Aorta (tissue), 5 donors: ENCODE measurements around the gene MYT1. TPM values are rescaled to one million over a fixed set of nuclear protein-coding genes. Genes with fewer than 3 reads are reported as not detected.

Experiments used
- ATAC-seq: fragments of 200-7000 bp; cut with Tn5 transposase; one replicate; pipeline ENCODE4 v1.9.1; 2022; ENCODE audit warnings: moderate library complexity; ENCODE audit not compliant: low FRiP score
- DNase-seq, 2 donors: peaks; one replicate each; pipeline ENCODE4 v3.0.0-alpha.2; 2020
- H3K27ac ChIP-seq, 2 donors: one replicate each; pipeline ENCODE4 v1.5.1; 2013; ENCODE audit warnings: low read length in 2 of 2, mild to moderate bottlenecking in 2 of 2, moderate library complexity in 2 of 2, control low read depth in 1 of 2, inconsistent platforms in 1 of 2, low read depth in 1 of 2
- H3K27me3 ChIP-seq, 2 donors: one replicate each; pipeline ENCODE4 v1.6.1; 2013; ENCODE audit warnings: control low read depth in 1 of 2, low read length in 1 of 2, mild to moderate bottlenecking in 1 of 2, moderate library complexity in 1 of 2; ENCODE audit not compliant: insufficient read depth in 2 of 2, control insufficient read depth in 1 of 2
- H3K36me3 ChIP-seq, 2 donors: one replicate each; pipeline ENCODE4 v1.6.1; 2013; ENCODE audit warnings: control low read depth in 1 of 2, low read length in 1 of 2, mild to moderate bottlenecking in 1 of 2; ENCODE audit not compliant: insufficient read depth in 2 of 2, control insufficient read depth in 1 of 2
- H3K4me1 ChIP-seq, 2 donors: one replicate each; pipeline ENCODE4 v1.6.1; 2013; ENCODE audit warnings: low read length in 2 of 2, control low read depth in 1 of 2, mild to moderate bottlenecking in 1 of 2, moderate library complexity in 1 of 2; ENCODE audit not compliant: insufficient read depth in 2 of 2, control insufficient read depth in 1 of 2
- H3K4me3 ChIP-seq, 2 donors: one replicate each; pipeline ENCODE4 v1.5.1; 2013; ENCODE audit warnings: low read length in 2 of 2, control low read depth in 1 of 2, mild to moderate bottlenecking in 1 of 2
- H3K9me3 ChIP-seq: one replicate; pipeline ENCODE4 v1.6.1; 2013; ENCODE audit warnings: mild to moderate bottlenecking, low read length; ENCODE audit not compliant: control insufficient read depth
- WGBS, 2 donors: extraction: QIAGEN DNeasy Blood & Tissue Kit; methylation state at CpG; one replicate each; pipeline ENCODE4 v1.1.7; 2013; 5-methylcytosine and 5-hydroxymethylcytosine counted together
- intact Hi-C, 2 donors: fragments of 100-400 bp; cut with DNase I; formaldehyde crosslinking; loops; one replicate each; pipeline versions ENCODE4 v1.14.2 to v1.15.0; 2022
- polyA plus RNA-seq, 2 donors: library from polyadenylated mRNA; stranded (reverse); fragments of 200-250 nt; gene quantifications; one replicate each; pipeline ENCODE4 v1.2.3, GENCODE V29; 2013
- total RNA-seq, 2 donors: library from RNA; stranded (reverse); fragmentation: NEBNext Ultra II Directional; extraction: Animal tissue kit (Norgen Biotek cat#: 25700); gene quantifications; one replicate each; pipeline ENCODE4 v1.2.1, GENCODE V29; 2021
- donor health status: healthy with polysubstance abuse.
- donor health status: Bipolar disorder and iron deficiency.
- donor health status: DM: no; HTN: no; CAD: no.
- donor health status: DM: no; HTN: no; CAD: no.
- donor health status: DM: yes; HTN: yes; CAD: no.

MYT1 gene
- total and polyA plus RNA-seq, 4 donors, result not detected

DNA sequence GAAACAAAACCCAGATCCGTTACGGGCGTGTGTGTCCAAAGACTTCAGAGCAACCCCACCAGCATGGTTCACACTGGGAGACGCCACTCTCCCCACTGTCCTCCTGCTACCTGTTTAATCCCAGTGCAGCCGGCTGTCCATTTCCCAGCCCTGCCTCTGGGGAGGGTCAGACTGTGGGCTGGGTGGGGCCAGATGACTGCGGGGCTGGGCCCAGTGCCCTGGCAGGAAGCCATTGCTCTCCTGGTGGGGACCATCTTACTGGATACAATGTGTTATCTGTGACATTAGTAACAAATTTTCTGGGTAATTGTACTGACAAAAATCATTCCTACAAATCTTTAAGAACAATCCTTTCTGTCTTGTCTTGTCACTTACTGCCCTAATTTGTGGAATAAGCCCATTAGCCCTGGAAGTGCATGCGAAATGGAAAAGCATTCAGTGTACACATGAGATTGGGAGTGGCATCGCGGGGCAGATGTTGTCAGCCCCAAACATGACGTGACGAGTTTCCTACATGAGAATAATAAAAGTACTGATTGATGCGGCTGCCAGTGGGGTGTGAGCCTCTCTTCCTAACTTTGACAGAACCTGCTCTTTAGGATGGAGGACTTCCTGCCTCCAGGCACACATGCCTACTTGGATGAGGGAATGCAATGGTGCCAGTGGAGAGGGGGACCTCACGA lies 53.4 kb downstream of the MYT1 start:
- H3K36me3 ChIP-seq, result no peaks in the 10 kb centered on the region
- DNase-seq (no peak), ATAC-seq (no peak)
- intact Hi-C loops, result no loop called here
- 73% methylated on average over 13 of the region's 13 CpGs for WGBS, 2 donors
- H3K4me3 ChIP-seq, result no peak overlapping the region
- H3K4me1 ChIP-seq, result no peaks in the 10 kb centered on the region
- H3K9me3 ChIP-seq, result no peaks in the 10 kb centered on the region
- no peak overlapping the region for H3K27ac ChIP-seq
- no peaks in the 10 kb centered on the region for H3K27me3 ChIP-seq

DNA sequence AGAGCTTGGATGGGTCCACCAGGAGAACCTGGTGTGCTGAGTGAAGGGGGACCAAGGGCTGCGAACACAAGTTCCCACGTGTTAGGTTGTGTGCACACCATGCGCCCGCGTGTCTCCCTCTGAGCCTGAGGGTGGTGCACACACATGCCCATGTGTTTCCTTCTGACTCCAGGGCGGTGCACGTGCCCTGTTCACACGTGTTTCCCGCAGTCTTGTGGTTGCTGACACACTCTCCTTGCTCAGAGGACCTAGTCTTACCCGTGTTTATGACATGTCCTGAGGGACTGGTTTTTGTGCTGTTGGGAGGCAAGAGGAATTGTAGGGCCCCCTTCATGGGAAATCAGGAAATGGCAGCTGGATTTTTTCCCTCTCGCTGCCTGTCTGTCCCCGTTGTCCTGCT lies 55.0 kb downstream of the MYT1 start:
- ATAC-seq (no peak), DNase-seq (no peak)
- Histone ChIP-seq H3K36me3 (no peaks in the 10 kb centered on the region), H3K4me1 (no peaks in the 10 kb centered on the region), H3K27ac (no peak overlapping the region), H3K9me3 (no peaks in the 10 kb centered on the region), H3K4me3 (no peak overlapping the region), H3K27me3 (no peaks in the 10 kb centered on the region)
- intact Hi-C loops, result no loop called here
- 76% methylated on average over 12 of the region's 12 CpGs for WGBS, 2 donors

DNA sequence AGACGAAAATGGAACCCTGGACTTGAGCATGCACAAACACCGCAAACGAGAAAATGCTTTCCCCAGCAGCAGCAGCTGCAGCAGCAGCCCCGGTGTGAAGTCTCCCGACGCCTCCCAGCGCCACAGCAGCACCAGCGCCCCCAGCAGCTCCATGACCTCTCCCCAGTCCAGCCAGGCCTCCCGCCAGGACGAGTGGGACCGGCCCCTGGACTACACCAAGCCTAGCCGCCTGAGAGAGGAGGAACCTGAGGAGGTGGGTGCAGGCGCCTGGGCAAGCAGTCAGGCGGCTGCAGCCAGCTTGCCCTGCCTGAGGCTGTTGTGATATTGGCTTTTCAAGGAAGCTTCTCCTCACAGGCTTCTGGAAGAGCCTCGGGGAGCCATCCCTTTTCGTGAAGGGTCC lies 55.5 kb downstream of the MYT1 start:
- ATAC-seq, result no peak
- Histone ChIP-seq H3K9me3 (no peaks in the 10 kb centered on the region), H3K4me1 (no peaks in the 10 kb centered on the region), H3K27ac (no peak overlapping the region), H3K36me3 (no peaks in the 10 kb centered on the region), H3K4me3 (no peak overlapping the region), H3K27me3 (no peaks in the 10 kb centered on the region)
- DNase-seq, result no peak
- 64 to 68% methylated on average over 16 of the region's 16 CpGs for WGBS, 2 donors
- intact Hi-C loops, result no loop called here

DNA sequence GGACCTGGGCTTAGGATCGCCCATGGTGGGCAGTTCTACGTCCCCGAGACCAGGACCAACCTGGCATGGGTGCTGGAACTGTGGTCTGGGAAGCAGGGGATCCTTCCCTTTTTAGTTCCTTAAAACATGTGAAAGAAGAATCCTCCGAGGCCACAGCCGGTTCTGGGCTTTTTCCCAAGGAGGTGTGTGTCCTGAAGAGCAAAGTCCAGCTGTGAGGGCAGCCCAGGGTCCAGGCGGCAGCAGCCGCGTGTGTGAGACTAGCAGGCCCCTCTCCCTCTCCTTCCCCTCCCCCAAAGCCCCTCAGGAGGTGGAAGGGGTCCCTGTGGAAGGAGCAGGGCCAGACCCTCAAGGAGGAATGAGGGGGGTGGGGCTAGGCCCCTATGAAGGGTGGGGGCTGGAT lies 56.2 kb downstream of the MYT1 start:
- no peak overlapping the region for H3K27ac ChIP-seq
- intact Hi-C loops, result no loop called here
- 62% methylated on average over 8 of the region's 8 CpGs for WGBS, 2 donors
- no peaks in the 10 kb centered on the region for H3K4me1 ChIP-seq
- no peaks in the 10 kb centered on the region for H3K9me3 ChIP-seq
- no peaks in the 10 kb centered on the region for H3K27me3 ChIP-seq
- H3K36me3 ChIP-seq, result no peaks in the 10 kb centered on the region
- no peak for ATAC-seq
- H3K4me3 ChIP-seq, result no peak overlapping the region
- no peak for DNase-seq

DNA sequence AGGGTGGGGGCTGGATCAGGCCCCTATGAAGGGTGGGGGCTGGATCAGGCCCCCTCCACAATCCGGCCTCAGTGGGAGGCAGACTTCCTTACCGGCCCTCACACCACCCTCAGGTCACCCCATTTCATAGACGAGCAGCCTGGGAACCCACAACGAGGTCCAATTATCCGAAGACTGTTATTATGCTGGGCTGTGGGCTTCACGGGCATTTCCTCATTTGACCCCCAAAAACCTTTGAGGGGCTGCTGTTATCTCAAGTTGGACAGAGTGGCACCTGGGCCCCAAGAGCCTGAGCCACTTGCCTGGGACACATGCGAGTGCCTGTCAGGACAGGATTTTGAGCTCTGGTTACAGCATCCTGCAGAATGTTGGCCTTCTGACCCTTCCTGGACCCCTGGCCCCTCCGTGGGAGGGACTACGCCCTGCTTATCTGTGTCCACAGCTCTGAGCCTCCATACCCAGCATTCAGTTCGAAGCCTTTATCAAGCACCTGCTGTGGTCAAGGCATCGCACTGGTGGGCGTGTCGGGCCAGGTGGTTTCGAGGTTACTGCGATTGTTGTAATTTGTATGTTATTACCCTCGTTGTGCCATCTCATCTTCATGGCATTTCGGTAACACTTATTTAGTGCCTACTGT lies 56.8 kb downstream of the MYT1 start:
- no peak for DNase-seq
- Histone ChIP-seq H3K9me3 (no peaks in the 10 kb centered on the region), H3K4me1 (no peaks in the 10 kb centered on the region), H3K4me3 (no peak overlapping the region), H3K27me3 (no peaks in the 10 kb centered on the region), H3K36me3 (no peaks in the 10 kb centered on the region), H3K27ac (no peak overlapping the region)
- no peak for ATAC-seq
- intact Hi-C loops, result no loop called here
- 80 to 82% methylated on average over 17 of the region's 17 CpGs for WGBS, 2 donors

DNA sequence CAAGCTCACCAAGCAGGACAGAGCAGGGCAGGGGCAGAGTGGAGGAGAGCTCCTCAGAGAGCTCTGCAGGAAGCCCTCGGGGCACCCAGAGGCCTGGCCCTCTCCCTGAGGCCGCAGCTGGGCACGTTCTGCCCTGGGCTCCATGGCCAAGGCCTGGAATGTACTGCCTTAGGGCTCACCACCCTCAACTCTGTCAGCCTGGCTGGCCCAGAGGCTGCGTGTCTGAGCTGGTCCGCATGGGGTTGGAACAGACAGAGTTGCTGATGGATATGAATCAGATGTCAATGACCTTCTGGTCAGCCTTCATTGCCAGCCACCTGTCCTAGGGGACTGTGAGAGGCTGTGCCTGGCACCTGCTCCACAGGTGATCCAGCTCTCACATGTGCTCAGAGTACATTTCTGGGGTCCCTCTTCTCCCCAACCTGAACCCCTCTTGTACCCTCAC lies 58.1 kb downstream of the MYT1 start:
- no peak for DNase-seq
- 59 to 68% methylated on average over 2 to 5 of the region's 5 CpGs for WGBS, 2 donors
- Histone ChIP-seq H3K36me3 (no peaks in the 10 kb centered on the region), H3K27me3 (no peaks in the 10 kb centered on the region), H3K27ac (no peak overlapping the region), H3K4me3 (no peak overlapping the region), H3K9me3 (no peaks in the 10 kb centered on the region), H3K4me1 (no peaks in the 10 kb centered on the region)
- ATAC-seq, result no peak
- intact Hi-C loops, result no loop called here

DNA sequence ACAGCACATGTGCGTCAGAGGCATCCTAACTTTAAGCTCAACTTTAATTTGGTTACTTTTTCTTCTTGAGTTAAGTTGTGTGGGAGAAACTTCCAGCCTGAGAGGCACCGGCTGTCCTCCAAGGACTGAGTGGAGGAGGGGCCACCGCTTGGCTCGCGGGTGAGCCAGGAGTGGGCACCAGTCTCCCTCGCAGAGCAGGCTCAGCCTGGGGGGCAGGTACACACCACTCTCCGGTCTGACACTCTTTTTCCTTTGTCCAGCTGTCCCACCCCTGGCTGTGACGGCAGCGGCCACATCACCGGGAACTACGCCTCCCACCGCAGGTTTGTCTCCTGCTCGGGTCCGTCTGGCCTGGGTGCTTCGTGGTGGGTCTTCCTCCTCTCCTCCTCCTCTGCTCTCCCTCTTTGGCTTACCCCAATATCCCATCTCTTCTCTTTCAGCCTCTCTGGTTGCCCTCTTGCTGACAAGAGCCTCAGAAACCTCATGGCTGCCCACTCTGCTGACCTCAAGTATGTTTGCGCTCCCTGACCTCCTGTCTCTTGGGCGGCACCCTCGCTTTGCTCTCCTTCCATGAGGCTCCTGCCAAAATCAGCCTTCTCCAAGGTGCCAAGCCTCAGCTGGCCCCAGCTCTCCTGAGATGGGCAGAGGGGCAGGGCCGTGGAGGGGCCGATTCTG lies 58.7 kb downstream of the MYT1 start:
- Histone ChIP-seq H3K4me1 (no peaks in the 10 kb centered on the region), H3K4me3 (no peak overlapping the region), H3K9me3 (no peaks in the 10 kb centered on the region), H3K27ac (no peak overlapping the region), H3K27me3 (no peaks in the 10 kb centered on the region), H3K36me3 (no peaks in the 10 kb centered on the region)
- ATAC-seq (no peak), DNase-seq (no peak)
- WGBS, 2 donors, result 43 to 49% methylated on average over 20 of the region's 20 CpGs
- intact Hi-C loops, result no loop called here

DNA sequence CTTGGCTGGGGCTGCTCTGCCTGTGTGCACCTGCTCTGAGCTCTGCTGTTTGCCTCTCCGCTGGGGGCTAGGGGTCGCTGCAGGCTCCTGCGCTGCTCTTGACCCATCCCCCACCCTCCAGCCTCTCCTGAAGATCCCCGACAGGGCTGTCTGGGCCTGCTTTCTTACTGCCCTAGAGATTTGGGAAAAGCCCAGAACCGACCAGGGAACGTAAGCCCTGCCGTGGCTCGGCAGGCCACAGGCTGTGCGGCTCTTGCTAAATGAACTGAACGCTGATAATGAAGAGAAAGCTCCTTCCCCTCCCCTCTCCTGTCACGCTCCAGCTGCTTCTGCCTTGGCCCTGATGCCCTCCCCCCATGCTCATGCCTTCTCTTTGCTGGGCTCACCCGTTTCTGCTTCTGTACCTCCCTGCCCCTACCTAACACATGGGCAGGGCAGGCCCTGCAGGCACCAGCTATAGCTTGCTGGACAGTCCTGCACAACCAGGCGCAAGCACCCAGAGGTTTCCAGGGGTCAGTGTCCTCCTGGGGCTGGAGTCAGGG lies 59.3 kb downstream of the MYT1 start:
- ATAC-seq, result no peak
- H3K4me3 ChIP-seq, result no peak overlapping the region
- no peaks in the 10 kb centered on the region for H3K9me3 ChIP-seq
- H3K4me1 ChIP-seq, result no peaks in the 10 kb centered on the region
- no peak for DNase-seq
- no peaks in the 10 kb centered on the region for H3K27me3 ChIP-seq
- H3K27ac ChIP-seq, result no peak overlapping the region
- intact Hi-C loops, result no loop called here
- H3K36me3 ChIP-seq, result no peaks in the 10 kb centered on the region
- WGBS, 2 donors, result 46 to 53% methylated on average over 13 of the region's 13 CpGs
